Suprapubic skin (tissue), 4 donors: ENCODE results near the gene CDADC1. TPM values are rescaled to one million over a fixed set of nuclear protein-coding genes. Genes with fewer than 3 reads are reported as not detected.
"Not testable (repeated sequence)": the region's sequence is repeated elsewhere in the genome, so short reads cannot be mapped to it uniquely, and the experiment has no call there.

Experiments
- DNase-seq, 2 donors: peaks; one replicate each; pipeline ENCODE4 v3.0.0-alpha.2; 2019; ENCODE audit warnings: low spot score in 2 of 2
- H3K27ac ChIP-seq: fragments of 200-600 bp; sonication (generic); one replicate; pipeline ENCODE4 v1.5.1; 2019
- H3K27me3 ChIP-seq: fragments of 200-600 bp; sonication (generic); one replicate; pipeline ENCODE4 v1.5.1; 2019
- H3K36me3 ChIP-seq: fragments of 200-600 bp; sonication (generic); one replicate; pipeline ENCODE4 v1.5.1; 2019
- H3K4me1 ChIP-seq: fragments of 200-600 bp; sonication (generic); one replicate; pipeline ENCODE4 v1.5.1; 2019
- H3K4me3 ChIP-seq: fragments of 200-600 bp; sonication (generic); one replicate; pipeline ENCODE4 v1.5.1; 2019; ENCODE audit warnings: mild to moderate bottlenecking
- H3K9me3 ChIP-seq: fragments of 200-600 bp; sonication (generic); one replicate; pipeline ENCODE4 v1.5.1; 2019
- EP300 ChIP-seq: sonication (generic); formaldehyde crosslinking; IDR thresholded peaks from one replicate; pipeline ENCODE4 v1.6.1; 2017; ENCODE audit warnings: antibody characterized with exemption
- POLR2A ChIP-seq, 2 donors: fragments of 450-650 bp; IDR thresholded peaks; one replicate each; pipeline ENCODE4 v1.6.1; 2017; ENCODE audit warnings: antibody characterized with exemption in 2 of 2, mild to moderate bottlenecking in 2 of 2, moderate library complexity in 2 of 2
- POLR2AphosphoS5 ChIP-seq, 3 donors: sonication (generic); formaldehyde crosslinking; IDR thresholded peaks; one replicate each; pipeline ENCODE4 v1.6.1; 2017; ENCODE audit warnings: antibody characterized with exemption in 3 of 3
- WGBS: methylation state at CpG from one replicate; pipeline ENCODE4 v1.1.5; 2018; 5-methylcytosine and 5-hydroxymethylcytosine counted together
- total RNA-seq, 4 donors: library from RNA; depleted of rRNA; stranded (reverse); fragments of >200 nt; gene quantifications; one replicate each; pipeline ENCODE4 v1.1.0, GENCODE V29; 2016
- TF ChIP-seq, protein P1 (sequence below), 2 donors: fragments of 200-600 bp in 1 of 2; fragments of 450-650 bp in 1 of 2; sonication (generic) in 1 of 2; IDR thresholded peaks; one replicate each; pipeline ENCODE4 v1.5.1; 2016 to 2019; ENCODE audit warnings: antibody characterized with exemption in 2 of 2, mild to moderate bottlenecking in 1 of 2, moderate library complexity in 1 of 2

The CDADC1 gene
- total RNA-seq, 4 donors from 2014 or later: 1.2 to 4.2 (median 3.1) TPM

DNA sequence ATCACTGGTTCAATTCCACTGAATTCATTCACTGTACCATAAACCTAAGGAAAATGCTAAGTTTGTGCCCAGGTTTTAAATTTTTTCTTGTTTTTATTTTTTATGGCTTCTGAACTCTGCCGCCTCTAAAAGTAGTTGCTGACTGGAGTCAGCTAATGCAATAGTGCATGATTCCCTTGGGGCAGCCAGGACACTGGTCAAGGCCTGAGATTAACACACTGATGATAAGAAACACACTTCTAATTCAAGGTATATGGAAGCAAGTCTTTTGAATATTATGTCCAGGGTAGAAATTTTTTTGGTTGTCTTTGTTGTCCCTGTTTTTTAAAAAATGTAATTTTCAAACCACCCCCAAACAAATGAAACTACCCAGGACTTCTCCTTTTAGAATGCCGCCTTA is 72.2 kb downstream of the CDADC1 start:
- no peak for DNase-seq
- 85% methylated on average over 2 of the region's 2 CpGs for WGBS
- Histone ChIP-seq H3K27ac (peak overlapping the region; percentile 28), H3K4me1 (peaks cover 3% of the 10 kb centered on the region), H3K27me3 (no peaks in the 10 kb centered on the region), H3K4me3 (no peak overlapping the region), H3K36me3 (peaks cover 4% of the 10 kb centered on the region), H3K9me3 (no peaks in the 10 kb centered on the region)
- TF ChIP-seq POLR2AphosphoS5 (IDR thresholded peaks at IDR 0.05) (no peak), EP300 (no peak), POLR2A (IDR thresholded peaks at IDR 0.05) (no peak)
- TF ChIP-seq, protein P1, sequence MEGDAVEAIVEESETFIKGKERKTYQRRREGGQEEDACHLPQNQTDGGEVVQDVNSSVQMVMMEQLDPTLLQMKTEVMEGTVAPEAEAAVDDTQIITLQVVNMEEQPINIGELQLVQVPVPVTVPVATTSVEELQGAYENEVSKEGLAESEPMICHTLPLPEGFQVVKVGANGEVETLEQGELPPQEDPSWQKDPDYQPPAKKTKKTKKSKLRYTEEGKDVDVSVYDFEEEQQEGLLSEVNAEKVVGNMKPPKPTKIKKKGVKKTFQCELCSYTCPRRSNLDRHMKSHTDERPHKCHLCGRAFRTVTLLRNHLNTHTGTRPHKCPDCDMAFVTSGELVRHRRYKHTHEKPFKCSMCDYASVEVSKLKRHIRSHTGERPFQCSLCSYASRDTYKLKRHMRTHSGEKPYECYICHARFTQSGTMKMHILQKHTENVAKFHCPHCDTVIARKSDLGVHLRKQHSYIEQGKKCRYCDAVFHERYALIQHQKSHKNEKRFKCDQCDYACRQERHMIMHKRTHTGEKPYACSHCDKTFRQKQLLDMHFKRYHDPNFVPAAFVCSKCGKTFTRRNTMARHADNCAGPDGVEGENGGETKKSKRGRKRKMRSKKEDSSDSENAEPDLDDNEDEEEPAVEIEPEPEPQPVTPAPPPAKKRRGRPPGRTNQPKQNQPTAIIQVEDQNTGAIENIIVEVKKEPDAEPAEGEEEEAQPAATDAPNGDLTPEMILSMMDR (IDR thresholded peaks at IDR 0.05): no peak

DNA sequence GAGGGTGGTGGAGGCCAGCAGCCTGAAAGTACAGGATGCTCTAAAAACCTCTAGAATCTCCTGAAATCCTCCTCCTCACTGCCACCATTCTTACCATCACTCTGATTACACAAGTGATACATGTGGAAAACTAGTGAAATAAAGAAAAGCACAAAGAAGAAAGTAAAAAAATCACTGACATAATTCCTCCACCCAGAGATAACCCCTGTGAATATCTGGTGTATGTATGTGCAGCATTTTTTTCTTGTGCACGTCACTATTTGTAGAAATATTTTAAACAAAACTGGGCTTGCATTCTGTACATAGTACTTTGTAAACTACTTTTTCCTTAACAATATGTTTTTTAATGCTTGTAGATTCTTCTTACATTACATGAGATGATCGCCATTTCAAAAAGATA is 73.2 kb downstream of the CDADC1 start:
- 90% methylated on average over 2 of the region's 2 CpGs for WGBS
- TF ChIP-seq, protein P1 (IDR thresholded peaks at IDR 0.05): no peak
- TF ChIP-seq EP300 (no peak), POLR2A (IDR thresholded peaks at IDR 0.05) (no peak), POLR2AphosphoS5 (IDR thresholded peaks at IDR 0.05) (no peak)
- no peak overlapping the region for H3K27ac ChIP-seq

DNA sequence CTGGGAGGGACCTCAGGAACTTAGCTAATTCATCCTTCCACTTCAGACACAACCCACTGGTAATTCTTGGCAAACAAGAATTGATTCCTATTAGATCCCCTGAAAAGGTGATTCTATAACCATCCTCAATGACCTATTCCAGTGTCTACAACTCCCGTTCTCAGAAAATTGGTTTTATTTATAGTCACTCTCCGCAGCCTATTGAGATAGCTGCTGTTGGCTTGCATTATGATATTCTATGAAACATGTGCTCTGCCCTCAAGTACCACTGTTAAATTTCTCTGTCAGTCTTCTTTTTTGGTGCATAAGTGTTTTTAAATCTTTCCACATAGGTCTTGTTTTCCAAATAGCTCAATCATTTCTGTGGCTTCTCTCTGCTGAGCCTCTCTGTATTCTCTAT is 75.0 kb downstream of the CDADC1 start:
- TF ChIP-seq POLR2AphosphoS5 (IDR thresholded peaks at IDR 0.05) (no peak), EP300 (no peak), POLR2A (IDR thresholded peaks at IDR 0.05) (no peak)
- TF ChIP-seq, protein P1 (IDR thresholded peaks at IDR 0.05): no peak
- no peak overlapping the region for H3K27ac ChIP-seq
- H3K27me3 ChIP-seq: no peaks in the 10 kb centered on the region
- no peak for DNase-seq
- H3K36me3 ChIP-seq: peaks cover 14% of the 10 kb centered on the region
- H3K4me1 ChIP-seq: peaks cover 3% of the 10 kb centered on the region
- 100% methylated on average over 2 of the region's 2 CpGs for WGBS
- no peaks in the 10 kb centered on the region for H3K9me3 ChIP-seq
- no peak overlapping the region for H3K4me3 ChIP-seq

More for the DNA sequence above, 73.2 kb downstream of the CDADC1 start:
- no peaks in the 10 kb centered on the region for H3K27me3 ChIP-seq
- no peak for DNase-seq
- peaks cover 3% of the 10 kb centered on the region for H3K4me1 ChIP-seq
- no peak overlapping the region for H3K4me3 ChIP-seq
- no peaks in the 10 kb centered on the region for H3K9me3 ChIP-seq
- H3K36me3 ChIP-seq: peaks cover 6% of the 10 kb centered on the region

DNA sequence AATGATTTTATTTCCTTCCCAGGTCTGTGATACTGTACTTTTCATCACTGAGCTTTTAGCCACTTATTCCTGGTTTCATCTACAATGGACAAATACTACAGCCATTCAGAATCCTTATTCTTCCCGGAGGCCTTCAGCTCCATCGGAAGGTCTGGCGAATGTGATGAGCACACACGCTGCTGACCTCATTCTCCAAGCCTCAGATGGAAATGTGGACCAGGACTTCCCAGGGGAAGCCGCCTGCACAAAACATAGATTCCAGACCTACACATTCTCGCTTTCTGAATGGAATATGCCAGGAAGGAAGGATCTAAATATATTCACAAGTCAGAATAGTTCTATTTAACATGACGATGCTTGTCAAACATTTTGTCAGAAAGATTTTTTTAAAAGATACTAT is 75.6 kb downstream of the CDADC1 start:
- Histone ChIP-seq H3K4me3 (no peak overlapping the region), H3K9me3 (no peaks in the 10 kb centered on the region), H3K4me1 (peaks cover 3% of the 10 kb centered on the region), H3K36me3 (peaks cover 14% of the 10 kb centered on the region), H3K27me3 (no peaks in the 10 kb centered on the region), H3K27ac (no peak overlapping the region)
- TF ChIP-seq POLR2A (IDR thresholded peaks at IDR 0.05) (no peak), EP300 (no peak), POLR2AphosphoS5 (IDR thresholded peaks at IDR 0.05) (no peak)
- TF ChIP-seq, protein P1 (IDR thresholded peaks at IDR 0.05): no peak
- DNase-seq: no peak
- WGBS: 93% methylated on average over 7 of the region's 7 CpGs

DNA sequence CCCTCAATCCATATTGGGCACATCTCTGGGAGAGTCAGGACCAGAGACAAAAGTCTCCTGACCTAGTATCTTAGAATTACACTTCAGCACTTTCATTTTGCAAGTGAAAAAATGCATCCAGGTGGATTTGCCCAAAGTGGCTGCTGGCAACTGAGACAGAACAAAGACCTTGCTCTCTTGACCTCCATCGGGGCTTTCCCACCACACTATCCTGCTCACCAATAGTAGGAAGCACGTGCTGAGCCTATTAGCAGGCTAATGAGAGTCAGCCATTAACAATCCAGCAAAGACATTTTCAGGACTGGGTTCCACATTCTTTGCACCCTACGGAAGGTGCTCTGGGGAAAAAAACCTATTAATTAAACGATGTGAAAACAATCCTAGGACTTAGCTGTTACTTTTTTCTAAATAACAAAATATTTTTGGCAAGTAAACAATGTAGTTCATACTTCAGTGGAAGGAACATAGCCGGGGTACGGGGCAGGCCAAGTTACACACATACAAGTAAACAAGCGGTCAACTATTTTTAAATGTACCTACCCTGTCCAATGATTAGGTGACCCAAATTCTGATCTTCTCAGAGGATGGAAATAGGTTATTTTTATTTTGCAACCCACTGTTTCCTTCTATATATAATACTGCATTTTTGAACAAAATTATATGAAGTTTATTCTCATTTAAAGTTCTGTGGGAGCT is 78.6 kb downstream of the CDADC1 start:
- no peak for TF ChIP-seq POLR2A (IDR thresholded peaks at IDR 0.05)
- TF ChIP-seq EP300: no peak

DNA sequence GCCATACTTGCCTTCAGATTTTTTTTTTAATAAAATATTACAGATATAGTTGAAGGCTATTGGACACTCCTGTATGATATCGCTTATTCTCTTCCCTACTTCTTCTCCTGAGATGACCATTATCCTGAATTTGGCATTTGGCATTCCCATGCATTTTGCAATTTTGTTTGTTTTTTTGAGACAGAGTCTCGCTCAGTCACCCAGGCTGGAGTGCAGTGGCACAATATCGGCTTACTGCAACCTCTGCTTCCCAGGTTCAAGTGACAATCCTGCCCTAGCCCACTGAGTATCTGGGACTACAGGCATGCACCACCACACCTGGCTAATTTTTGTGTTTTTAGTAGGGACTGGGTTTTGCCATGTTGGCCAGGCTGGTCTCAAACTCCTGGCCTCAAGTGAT is 79.4 kb downstream of the CDADC1 start:
- WGBS: 100% methylated on average over 3 of the region's 3 CpGs
- H3K27ac ChIP-seq, H3K27me3 ChIP-seq, H3K4me1 ChIP-seq, H3K9me3 ChIP-seq, H3K4me3 ChIP-seq, DNase-seq: not testable (repeated sequence)
- H3K36me3 ChIP-seq: peaks cover 21% of the 10 kb centered on the region

More for the DNA sequence above, 78.6 kb downstream of the CDADC1 start:
- H3K4me1 ChIP-seq: no peaks in the 10 kb centered on the region
- peaks cover 14% of the 10 kb centered on the region for H3K36me3 ChIP-seq
- no peak for DNase-seq
- H3K27me3 ChIP-seq: no peaks in the 10 kb centered on the region
- H3K27ac ChIP-seq: no peak overlapping the region
- no peaks in the 10 kb centered on the region for H3K9me3 ChIP-seq
- H3K4me3 ChIP-seq: no peak overlapping the region
- WGBS: 72% methylated on average over 7 of the region's 7 CpGs
